ENCODE data around the gene NEXN.

The NEXN gene

DNA sequence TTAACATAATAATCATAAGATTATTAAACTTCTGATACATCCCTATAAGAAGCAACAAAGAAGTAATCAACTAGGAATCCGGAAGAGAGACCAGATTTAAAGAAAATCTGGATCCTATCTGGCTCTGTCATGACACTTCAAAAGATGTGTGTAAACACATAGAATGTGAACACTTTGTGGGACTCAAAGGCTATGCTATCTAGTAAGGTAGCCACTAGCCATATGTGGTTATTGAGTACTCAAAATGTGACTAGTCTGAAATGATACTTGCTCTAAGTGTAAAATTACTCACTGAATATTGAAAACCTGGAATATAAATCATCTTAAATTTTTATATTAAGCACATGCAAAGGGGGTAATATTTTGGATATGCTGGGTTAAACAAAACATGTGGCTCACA, 81.8 kb downstream of the NEXN start:
- H3K9me2 ChIP-seq (replicated peaks; ENCODE audit: control insufficient read depth, low read length), result no peaks in the 10 kb centered on the region
- no peak overlapping the region for H3K27ac ChIP-seq (ENCODE audit: low read depth, low read length)
- peaks cover 93% of the 10 kb centered on the region for H3K79me2 ChIP-seq (ENCODE audit: control insufficient read depth, low read length)
- peaks cover 11% of the 10 kb centered on the region for H3F3A ChIP-seq (ENCODE audit: control insufficient read depth, insufficient read depth)
- H4K20me1 ChIP-seq (ENCODE audit: control insufficient read depth, insufficient read depth, low read depth, low read length), result peaks cover 29% of the 10 kb centered on the region
- H3K4me2 ChIP-seq (ENCODE audit: low read length), result no peak overlapping the region
- H3K4me1 ChIP-seq (ENCODE audit: control insufficient read depth, low read length), result peaks cover 9% of the 10 kb centered on the region
- no peaks in the 10 kb centered on the region for H3K27me3 ChIP-seq (ENCODE audit: control insufficient read depth, low read length)
- no peak overlapping the region for H3K4me3 ChIP-seq (ENCODE audit: low read length)
- H3K36me3 ChIP-seq (ENCODE audit: control insufficient read depth, low read length), result peaks cover 92% of the 10 kb centered on the region
- TF ChIP-seq EZH2phosphoT487 (IDR thresholded peaks at IDR 0.05; ENCODE audit: borderline replicate concordance, low read length), result no peak
- TF ChIP-seq, protein P1, sequence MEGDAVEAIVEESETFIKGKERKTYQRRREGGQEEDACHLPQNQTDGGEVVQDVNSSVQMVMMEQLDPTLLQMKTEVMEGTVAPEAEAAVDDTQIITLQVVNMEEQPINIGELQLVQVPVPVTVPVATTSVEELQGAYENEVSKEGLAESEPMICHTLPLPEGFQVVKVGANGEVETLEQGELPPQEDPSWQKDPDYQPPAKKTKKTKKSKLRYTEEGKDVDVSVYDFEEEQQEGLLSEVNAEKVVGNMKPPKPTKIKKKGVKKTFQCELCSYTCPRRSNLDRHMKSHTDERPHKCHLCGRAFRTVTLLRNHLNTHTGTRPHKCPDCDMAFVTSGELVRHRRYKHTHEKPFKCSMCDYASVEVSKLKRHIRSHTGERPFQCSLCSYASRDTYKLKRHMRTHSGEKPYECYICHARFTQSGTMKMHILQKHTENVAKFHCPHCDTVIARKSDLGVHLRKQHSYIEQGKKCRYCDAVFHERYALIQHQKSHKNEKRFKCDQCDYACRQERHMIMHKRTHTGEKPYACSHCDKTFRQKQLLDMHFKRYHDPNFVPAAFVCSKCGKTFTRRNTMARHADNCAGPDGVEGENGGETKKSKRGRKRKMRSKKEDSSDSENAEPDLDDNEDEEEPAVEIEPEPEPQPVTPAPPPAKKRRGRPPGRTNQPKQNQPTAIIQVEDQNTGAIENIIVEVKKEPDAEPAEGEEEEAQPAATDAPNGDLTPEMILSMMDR (IDR thresholded peaks at IDR 0.05; ENCODE audit: low read depth, low read length, poor library complexity, severe bottlenecking), result no peak
- no peaks in the 10 kb centered on the region for H3K9me3 ChIP-seq (ENCODE audit: control insufficient read depth, insufficient read depth, low read length)

DNA sequence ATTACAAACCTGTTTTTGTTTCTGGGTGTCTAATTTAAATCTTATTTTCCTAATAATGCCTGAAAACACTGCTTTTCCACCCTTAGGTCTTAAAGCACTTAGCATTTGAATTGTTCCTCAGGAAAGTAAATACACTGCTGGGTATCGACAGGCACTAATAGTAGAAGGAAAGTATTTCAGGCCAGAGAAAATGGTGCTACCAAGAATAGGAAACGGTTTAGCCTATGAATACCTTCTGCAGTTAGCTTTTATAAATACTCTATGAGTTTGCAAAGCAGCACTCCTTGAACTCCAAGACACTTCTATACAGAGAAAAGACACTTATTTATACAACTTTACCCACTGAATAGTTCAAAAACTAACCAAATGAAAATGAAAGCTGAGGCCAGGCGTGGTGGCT, 83.7 kb downstream of the NEXN start:
- Histone ChIP-seq H3K9me2 (replicated peaks; ENCODE audit: control insufficient read depth, low read length) (no peaks in the 10 kb centered on the region), H4K20me1 (ENCODE audit: control insufficient read depth, insufficient read depth, low read depth, low read length) (peaks cover 48% of the 10 kb centered on the region), H3K36me3 (ENCODE audit: control insufficient read depth, low read length) (peaks cover 92% of the 10 kb centered on the region)

DNA sequence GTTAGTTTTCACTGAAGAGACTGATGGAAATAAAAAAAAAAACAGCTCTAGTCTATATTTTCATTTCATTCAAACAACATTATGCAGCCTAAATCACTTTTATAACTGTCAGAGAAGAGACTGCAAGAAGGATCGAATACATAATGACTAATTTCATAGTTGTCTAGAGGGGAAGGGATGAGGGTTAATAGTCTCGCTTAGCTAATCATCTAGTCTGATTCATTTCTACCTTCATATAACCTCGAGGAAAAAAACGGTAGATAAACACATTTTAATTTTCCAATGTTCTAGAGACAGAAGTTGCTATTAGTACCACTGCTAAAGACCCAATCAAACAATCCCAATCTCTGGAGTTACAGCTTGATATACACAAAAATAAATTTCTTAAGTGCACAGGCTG, 87.0 kb downstream of the NEXN start:
- Histone ChIP-seq H4K20me1 (ENCODE audit: control insufficient read depth, insufficient read depth, low read depth, low read length) (peaks cover 50% of the 10 kb centered on the region), H3K4me1 (ENCODE audit: control insufficient read depth, low read length) (peaks cover 32% of the 10 kb centered on the region), H3K79me2 (ENCODE audit: control insufficient read depth, low read length) (peaks cover 96% of the 10 kb centered on the region), H3K9me3 (ENCODE audit: control insufficient read depth, insufficient read depth, low read length) (no peaks in the 10 kb centered on the region), H3K9me2 (replicated peaks; ENCODE audit: control insufficient read depth, low read length) (no peaks in the 10 kb centered on the region), H3K4me3 (ENCODE audit: low read length) (peak overlapping the region; percentile 86), H3K27ac (ENCODE audit: low read depth, low read length) (no peak overlapping the region), H3F3A (ENCODE audit: control insufficient read depth, insufficient read depth) (no peaks in the 10 kb centered on the region; the same call in 1 of the 2 replicates), H3K27me3 (ENCODE audit: control insufficient read depth, low read length) (no peaks in the 10 kb centered on the region), H3K4me2 (ENCODE audit: low read length) (peak overlapping the region; percentile 87), H3K36me3 (ENCODE audit: control insufficient read depth, low read length) (peaks cover 76% of the 10 kb centered on the region)
- TF ChIP-seq, protein P1 (IDR thresholded peaks at IDR 0.05; ENCODE audit: low read depth, low read length, poor library complexity, severe bottlenecking), result no peak
- no peak for TF ChIP-seq EZH2phosphoT487 (IDR thresholded peaks at IDR 0.05; ENCODE audit: borderline replicate concordance, low read length)

More for the DNA sequence above, 83.7 kb downstream of the NEXN start:
- Histone ChIP-seq H3K9me3 (ENCODE audit: control insufficient read depth, insufficient read depth, low read length) (no peaks in the 10 kb centered on the region), H3K4me1 (ENCODE audit: control insufficient read depth, low read length) (peaks cover 28% of the 10 kb centered on the region), H3F3A (ENCODE audit: control insufficient read depth, insufficient read depth) (peaks cover 10% of the 10 kb centered on the region), H3K4me3 (ENCODE audit: low read length) (no peak overlapping the region), H3K27me3 (ENCODE audit: control insufficient read depth, low read length) (no peaks in the 10 kb centered on the region), H3K79me2 (ENCODE audit: control insufficient read depth, low read length) (peaks cover 99% of the 10 kb centered on the region), H3K4me2 (ENCODE audit: low read length) (no peak overlapping the region), H3K27ac (ENCODE audit: low read depth, low read length) (no peak overlapping the region)
- TF ChIP-seq EZH2phosphoT487 (IDR thresholded peaks at IDR 0.05; ENCODE audit: borderline replicate concordance, low read length), result no peak
- TF ChIP-seq, protein P1 (IDR thresholded peaks at IDR 0.05; ENCODE audit: low read depth, low read length, poor library complexity, severe bottlenecking), result no peak
